Measurements from ENCODE around the gene MAPK8IP1. TPM values are rescaled to one million over a fixed set of nuclear protein-coding genes. Genes with fewer than 3 reads are reported as not detected.

Gene MAPK8IP1
- total RNA-seq, 1 donor from 2014 or later: 38.7 TPM

DNA sequence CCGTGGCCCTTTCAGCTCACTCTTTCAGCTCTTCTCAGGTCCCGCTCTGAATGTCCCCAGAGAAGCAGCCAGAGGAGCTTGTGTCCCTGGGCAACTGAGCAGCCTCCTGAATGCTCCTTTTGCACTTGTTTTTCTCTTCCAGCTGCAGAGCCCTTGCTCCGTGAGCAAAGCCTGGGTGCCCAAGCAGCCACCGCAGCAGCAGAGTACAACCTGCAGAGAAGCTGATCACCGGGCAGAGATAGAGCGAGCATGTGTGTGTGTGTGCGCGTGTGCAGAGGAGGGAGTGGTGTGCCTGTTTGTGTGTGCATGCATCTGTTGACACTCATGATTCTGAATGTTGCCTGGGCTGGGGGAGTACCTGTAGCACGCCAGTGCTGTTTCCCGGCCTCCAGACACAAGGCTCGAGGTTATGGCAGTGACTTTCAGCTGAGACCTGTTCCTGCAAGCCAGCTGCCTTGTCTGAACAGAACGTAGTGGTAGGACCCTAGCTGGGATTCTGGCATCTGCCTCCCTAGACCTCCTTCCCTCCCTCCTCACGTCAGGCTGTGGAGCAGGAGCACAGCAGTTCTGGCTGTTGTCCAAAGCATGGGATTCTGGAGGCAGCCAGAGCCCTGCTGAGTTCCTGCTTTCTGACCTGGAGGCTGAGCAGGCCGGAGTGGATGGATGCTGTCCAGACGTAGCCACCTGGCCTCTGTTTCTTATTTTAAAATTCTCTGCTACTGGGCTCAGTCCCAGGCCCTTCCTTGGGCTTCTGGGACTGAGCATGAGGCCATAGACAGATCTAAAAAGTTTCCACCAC, 4.5 kb upstream of the MAPK8IP1 start:
- Mint-ChIP-seq H3K36me3 (ENCODE audit: low read depth) (peaks cover 3% of the 10 kb centered on the region), H3K27me3 (ENCODE audit: low read depth) (peaks cover 9% of the 10 kb centered on the region), H3K4me3 (no peak overlapping the region), H3K27ac (ENCODE audit: unreplicated experiment) (no peak overlapping the region), H3K9me3 (no peaks in the 10 kb centered on the region), H3K4me1 (peaks cover 16% of the 10 kb centered on the region)
- DNase-seq (ENCODE audit: low read depth, low spot score): no peak
- TF ChIP-seq, protein P1, sequence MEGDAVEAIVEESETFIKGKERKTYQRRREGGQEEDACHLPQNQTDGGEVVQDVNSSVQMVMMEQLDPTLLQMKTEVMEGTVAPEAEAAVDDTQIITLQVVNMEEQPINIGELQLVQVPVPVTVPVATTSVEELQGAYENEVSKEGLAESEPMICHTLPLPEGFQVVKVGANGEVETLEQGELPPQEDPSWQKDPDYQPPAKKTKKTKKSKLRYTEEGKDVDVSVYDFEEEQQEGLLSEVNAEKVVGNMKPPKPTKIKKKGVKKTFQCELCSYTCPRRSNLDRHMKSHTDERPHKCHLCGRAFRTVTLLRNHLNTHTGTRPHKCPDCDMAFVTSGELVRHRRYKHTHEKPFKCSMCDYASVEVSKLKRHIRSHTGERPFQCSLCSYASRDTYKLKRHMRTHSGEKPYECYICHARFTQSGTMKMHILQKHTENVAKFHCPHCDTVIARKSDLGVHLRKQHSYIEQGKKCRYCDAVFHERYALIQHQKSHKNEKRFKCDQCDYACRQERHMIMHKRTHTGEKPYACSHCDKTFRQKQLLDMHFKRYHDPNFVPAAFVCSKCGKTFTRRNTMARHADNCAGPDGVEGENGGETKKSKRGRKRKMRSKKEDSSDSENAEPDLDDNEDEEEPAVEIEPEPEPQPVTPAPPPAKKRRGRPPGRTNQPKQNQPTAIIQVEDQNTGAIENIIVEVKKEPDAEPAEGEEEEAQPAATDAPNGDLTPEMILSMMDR (conservative IDR thresholded peaks at IDR 0.05): no peak

DNA sequence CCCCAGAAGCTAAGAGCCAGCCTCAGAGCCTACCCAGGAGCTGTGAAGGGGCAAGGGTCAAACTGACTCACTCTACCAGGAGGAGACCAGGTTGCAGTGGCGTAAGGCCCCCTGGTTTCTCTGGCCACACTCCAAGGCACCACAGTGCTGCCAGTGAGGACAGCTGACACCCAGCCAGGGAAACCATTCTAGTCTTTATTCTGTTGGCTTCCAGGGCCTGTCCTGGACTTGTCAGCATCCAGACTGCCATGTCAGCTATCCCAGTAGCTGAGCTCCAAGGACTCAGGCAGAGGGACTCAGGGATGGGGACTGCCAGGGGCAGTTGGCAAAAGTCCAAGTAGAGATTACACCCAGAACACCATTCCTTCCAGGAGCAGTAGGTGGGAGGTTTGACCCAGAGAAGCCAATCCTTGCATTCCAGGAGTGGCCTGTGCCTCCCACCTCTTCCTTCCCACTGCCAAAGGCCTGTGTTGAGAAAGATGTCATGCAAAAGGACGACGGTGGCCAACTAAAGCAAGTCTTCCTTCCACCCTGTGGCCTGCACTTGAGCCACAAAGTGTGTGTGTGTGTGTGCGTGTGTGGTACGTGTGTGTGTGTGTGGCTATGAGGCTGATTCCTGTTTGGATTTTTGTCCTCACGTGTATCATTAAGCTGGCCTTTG, 3.6 kb upstream of the MAPK8IP1 start:
- H3K4me1 Mint-ChIP-seq: peaks cover 10% of the 10 kb centered on the region
- H3K9me3 Mint-ChIP-seq: no peaks in the 10 kb centered on the region
- DNase-seq (ENCODE audit: low read depth, low spot score): no peak
- peak overlapping the region; percentile 58 for H3K4me3 Mint-ChIP-seq
- H3K36me3 Mint-ChIP-seq (ENCODE audit: low read depth): peaks cover 3% of the 10 kb centered on the region
- TF ChIP-seq, protein P1 (conservative IDR thresholded peaks at IDR 0.05): no peak
- H3K27me3 Mint-ChIP-seq (ENCODE audit: low read depth): peaks cover 14% of the 10 kb centered on the region
- H3K27ac Mint-ChIP-seq (ENCODE audit: unreplicated experiment): no peak overlapping the region

DNA sequence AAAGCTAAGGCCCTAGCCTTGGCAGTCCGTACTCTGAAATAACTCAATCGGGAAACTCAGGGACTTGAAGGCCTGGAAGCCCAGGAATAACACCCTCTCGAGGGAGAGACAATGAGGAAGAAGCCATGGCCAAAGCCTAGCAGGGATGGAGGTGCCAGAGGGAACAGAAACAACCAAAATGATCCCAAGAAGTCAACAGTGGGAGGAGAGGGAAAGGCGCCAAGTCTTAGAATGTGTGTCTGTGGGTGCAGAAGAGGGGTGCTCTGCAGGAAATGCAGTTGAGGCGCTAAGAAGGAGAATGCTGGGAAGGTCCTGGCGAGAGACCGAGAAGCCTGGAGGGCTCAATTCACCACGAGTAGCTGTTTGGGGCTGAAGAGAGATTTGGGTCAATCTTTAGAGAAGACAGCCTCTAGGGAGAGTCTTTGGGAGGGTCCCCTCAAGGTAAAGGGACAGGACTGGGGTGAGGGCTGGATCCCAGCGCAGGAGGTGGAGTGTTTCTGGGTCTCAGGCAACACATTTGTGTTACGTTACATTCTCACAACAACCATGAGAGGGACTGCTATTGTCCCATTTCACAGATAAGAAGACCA, 760 bp upstream of the MAPK8IP1 start:
- H3K9me3 Mint-ChIP-seq: no peaks in the 10 kb centered on the region
- TF ChIP-seq, protein P1 (conservative IDR thresholded peaks at IDR 0.05): no peak
- DNase-seq (ENCODE audit: low read depth, low spot score): no peak
- peaks cover 21% of the 10 kb centered on the region for H3K27me3 Mint-ChIP-seq (ENCODE audit: low read depth)
- H3K27ac Mint-ChIP-seq (ENCODE audit: unreplicated experiment): no peak overlapping the region
- peaks cover 10% of the 10 kb centered on the region for H3K4me1 Mint-ChIP-seq
- no peaks in the 10 kb centered on the region for H3K36me3 Mint-ChIP-seq (ENCODE audit: low read depth)
- peak overlapping the region; percentile 83 for H3K4me3 Mint-ChIP-seq

DNA sequence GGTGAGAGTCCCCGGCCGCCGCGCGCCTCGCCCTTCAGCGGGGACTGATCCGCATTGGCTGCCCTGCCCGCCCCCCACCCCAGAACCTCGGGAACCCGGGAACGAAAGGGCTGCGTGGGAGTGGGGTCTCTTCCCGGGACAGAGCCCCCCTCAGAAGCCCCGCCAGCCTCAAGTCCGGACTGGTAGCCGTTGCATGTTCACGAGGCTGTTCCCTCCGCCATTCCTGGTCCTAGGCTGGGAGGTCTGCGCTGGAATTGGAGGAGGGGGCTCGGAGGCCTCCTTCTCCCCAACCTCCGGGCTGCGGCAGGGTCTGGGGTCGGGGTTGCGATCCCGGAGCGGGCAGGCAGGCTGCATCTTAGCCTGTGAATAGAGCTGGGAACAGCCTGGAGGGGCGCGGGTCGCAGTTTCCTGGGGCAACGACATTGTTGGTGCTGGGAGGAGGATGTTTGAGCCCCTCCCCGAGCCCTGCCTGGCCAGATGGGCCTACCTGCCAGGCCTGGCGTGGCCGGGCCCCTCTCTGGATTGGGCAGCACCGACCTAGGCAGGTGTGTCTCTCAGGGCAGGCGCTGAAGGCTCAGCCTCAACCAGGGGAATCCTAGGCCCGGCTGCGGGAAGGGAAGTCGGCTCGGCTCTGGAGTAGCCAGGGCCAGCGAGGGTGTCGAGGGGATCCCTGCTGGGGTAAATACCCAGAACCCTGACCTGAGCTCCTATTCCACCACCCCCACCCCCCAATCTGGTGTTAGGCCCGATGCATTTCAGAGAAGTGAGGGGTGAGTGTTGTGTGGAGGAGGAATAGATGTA, 670 bp downstream of the MAPK8IP1 start:
- Mint-ChIP-seq H3K9me3 (no peaks in the 10 kb centered on the region), H3K4me3 (peak overlapping the region; percentile 74), H3K36me3 (ENCODE audit: low read depth) (no peaks in the 10 kb centered on the region), H3K4me1 (peaks cover 10% of the 10 kb centered on the region), H3K27ac (ENCODE audit: unreplicated experiment) (no peak overlapping the region), H3K27me3 (ENCODE audit: low read depth) (peaks cover 21% of the 10 kb centered on the region)
- TF ChIP-seq, protein P1 (conservative IDR thresholded peaks at IDR 0.05): no peak
- DNase-seq (ENCODE audit: low read depth, low spot score): no peak

DNA sequence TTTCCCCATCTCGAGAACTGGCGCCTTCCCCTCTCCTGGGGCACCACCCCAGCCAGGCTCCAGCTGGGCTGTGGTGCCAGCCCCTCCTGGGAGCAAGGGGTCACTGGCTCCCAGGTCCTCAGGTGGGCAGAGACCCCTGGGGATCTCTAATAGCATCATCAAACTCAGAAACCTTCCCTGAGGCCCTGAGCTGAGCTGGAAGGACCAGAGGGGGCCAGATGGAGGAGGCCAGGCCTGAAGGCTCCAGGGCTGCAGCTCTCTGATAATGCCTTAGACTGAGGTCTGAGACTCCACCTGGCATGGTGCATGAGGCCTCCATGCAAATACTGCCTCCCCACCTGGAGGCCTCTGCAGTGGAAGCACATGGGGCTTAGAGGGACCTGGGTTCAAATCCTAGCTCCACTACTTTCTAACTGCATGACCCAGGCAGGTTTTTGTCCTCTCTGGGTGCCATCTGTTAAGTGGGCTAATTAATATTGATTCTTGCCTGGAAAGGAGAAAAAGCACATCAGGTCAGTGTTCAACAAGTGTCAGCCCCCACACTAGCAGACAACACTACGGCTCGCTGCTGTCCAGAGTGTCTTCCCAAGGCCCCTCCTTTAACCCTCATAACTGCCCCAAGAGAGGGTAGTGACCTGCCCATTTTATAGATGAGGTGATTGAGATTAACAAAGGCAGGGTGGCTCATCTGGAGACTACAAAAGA, 1.5 kb downstream of the MAPK8IP1 start:
- peaks cover 21% of the 10 kb centered on the region for H3K27me3 Mint-ChIP-seq (ENCODE audit: low read depth)
- DNase-seq (ENCODE audit: low read depth, low spot score): no peak
- no peak overlapping the region for H3K27ac Mint-ChIP-seq (ENCODE audit: unreplicated experiment)
- peak overlapping the region; percentile 74 for H3K4me3 Mint-ChIP-seq
- H3K4me1 Mint-ChIP-seq: peaks cover 10% of the 10 kb centered on the region
- no peaks in the 10 kb centered on the region for H3K9me3 Mint-ChIP-seq
- H3K36me3 Mint-ChIP-seq (ENCODE audit: low read depth): no peaks in the 10 kb centered on the region
- TF ChIP-seq, protein P1 (conservative IDR thresholded peaks at IDR 0.05): no peak
